Body of pancreas (tissue), 4 donors: ENCODE results near the gene ABCG5. TPM values are rescaled to one million over a fixed set of nuclear protein-coding genes. Genes with fewer than 3 reads are reported as not detected.
A peak's percentile ranks its signal among the peaks of the same experiment; 100 is the strongest.

Experiments
- ATAC-seq: fragments of 150-250 bp; one replicate; pipeline ENCODE4 v1.9.1; 2016
- DNase-seq, 4 donors: peaks; one replicate each; pipeline ENCODE4 v3.0.0-alpha.2; 2019
- H3K27ac ChIP-seq, 4 donors: fragments of 200-600 bp; sonication (generic); 1 replicate in 3 of 4; 2 replicates in 1 of 4; pipeline versions ENCODE4 v1.5.1 to v1.6.1; 2016 to 2019; ENCODE audit warnings: mild to moderate bottlenecking in 1 of 4, mixed read lengths in 1 of 4, moderate library complexity in 1 of 4
- H3K27me3 ChIP-seq, 2 donors: fragments of 200-600 bp; sonication (generic); one replicate each; pipeline ENCODE4 v1.6.0; 2016; ENCODE audit warnings: mild to moderate bottlenecking in 1 of 2
- H3K36me3 ChIP-seq, 2 donors: fragments of 200-600 bp; sonication (generic); replicated peaks in 1 of 2; 2 replicates each; pipeline ENCODE4 v1.5.1; 2016; ENCODE audit warnings: low read depth in 2 of 2; ENCODE audit not compliant: insufficient read depth in 1 of 2
- H3K4me1 ChIP-seq: fragments of 200-600 bp; sonication (generic); one replicate; pipeline ENCODE4 v1.6.0; 2016
- H3K4me3 ChIP-seq, 2 donors: fragments of 200-600 bp; sonication (generic); 1 replicate in 1 of 2; 2 replicates in 1 of 2; pipeline ENCODE4 v1.5.1; 2016 to 2019
- H3K9me3 ChIP-seq, 3 donors: fragments of 200-600 bp; sonication (generic); 1 replicate in 2 of 3; 2 replicates in 1 of 3; pipeline ENCODE4 v1.5.1; 2016
- POLR2A ChIP-seq, 3 donors: fragments of 450-650 bp; IDR thresholded peaks; one replicate each; pipeline ENCODE4 v1.6.1; 2016; ENCODE audit warnings: antibody characterized with exemption in 3 of 3, mild to moderate bottlenecking in 2 of 3
- WGBS, 2 donors: methylation state at CpG; one replicate each; pipeline ENCODE4 v1.1.5; 2017; 5-methylcytosine and 5-hydroxymethylcytosine counted together
- intact Hi-C: fragments of 100-400 bp; cut with DNase I; formaldehyde crosslinking; loops from one replicate; pipeline ENCODE4 v1.15.1; 2023
- total RNA-seq, 2 donors: library from RNA; depleted of rRNA; stranded (reverse); fragments of >200 nt; gene quantifications; one replicate each; pipeline ENCODE4 v1.1.0, GENCODE V29; 2016
- TF ChIP-seq, protein P1 (sequence below), 7 experiments: fragments of 450-650 bp in 4 of 7; fragments of 200-600 bp in 3 of 7; sonication (generic) in 3 of 7; IDR thresholded peaks; one replicate each; pipeline ENCODE4 v1.5.1; 2016 to 2019; ENCODE audit warnings: antibody characterized with exemption in 7 of 7

The ABCG5 gene
- total RNA-seq, 2 donors from 2014 or later, result not detected

DNA sequence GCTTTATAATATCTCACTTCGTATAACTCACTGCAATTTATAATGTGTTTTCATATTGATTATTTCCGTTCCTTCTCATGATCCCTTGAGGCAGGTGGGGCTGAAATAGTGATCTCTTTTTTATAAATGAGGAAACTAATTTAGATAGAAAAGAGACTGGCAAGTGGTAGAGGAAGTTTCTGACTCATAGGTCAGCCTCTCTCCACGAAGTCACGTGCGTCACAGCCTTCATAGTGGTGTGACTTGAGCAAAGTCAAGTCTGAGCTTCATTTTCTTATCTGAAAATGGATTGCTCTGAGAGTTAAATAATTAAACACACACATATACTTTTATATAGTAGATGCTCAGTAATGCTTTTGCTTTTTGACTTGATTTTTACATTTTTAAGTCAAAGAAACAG, 19.9 kb downstream of the ABCG5 start:
- no peak overlapping the region for H3K4me3 ChIP-seq
- no peaks in the 10 kb centered on the region for H3K9me3 ChIP-seq
- no peak for TF ChIP-seq POLR2A (IDR thresholded peaks at IDR 0.05)
- TF ChIP-seq, protein P1, sequence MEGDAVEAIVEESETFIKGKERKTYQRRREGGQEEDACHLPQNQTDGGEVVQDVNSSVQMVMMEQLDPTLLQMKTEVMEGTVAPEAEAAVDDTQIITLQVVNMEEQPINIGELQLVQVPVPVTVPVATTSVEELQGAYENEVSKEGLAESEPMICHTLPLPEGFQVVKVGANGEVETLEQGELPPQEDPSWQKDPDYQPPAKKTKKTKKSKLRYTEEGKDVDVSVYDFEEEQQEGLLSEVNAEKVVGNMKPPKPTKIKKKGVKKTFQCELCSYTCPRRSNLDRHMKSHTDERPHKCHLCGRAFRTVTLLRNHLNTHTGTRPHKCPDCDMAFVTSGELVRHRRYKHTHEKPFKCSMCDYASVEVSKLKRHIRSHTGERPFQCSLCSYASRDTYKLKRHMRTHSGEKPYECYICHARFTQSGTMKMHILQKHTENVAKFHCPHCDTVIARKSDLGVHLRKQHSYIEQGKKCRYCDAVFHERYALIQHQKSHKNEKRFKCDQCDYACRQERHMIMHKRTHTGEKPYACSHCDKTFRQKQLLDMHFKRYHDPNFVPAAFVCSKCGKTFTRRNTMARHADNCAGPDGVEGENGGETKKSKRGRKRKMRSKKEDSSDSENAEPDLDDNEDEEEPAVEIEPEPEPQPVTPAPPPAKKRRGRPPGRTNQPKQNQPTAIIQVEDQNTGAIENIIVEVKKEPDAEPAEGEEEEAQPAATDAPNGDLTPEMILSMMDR (IDR thresholded peaks at IDR 0.05), result no peak
- ATAC-seq, result peak; percentile 72
- peaks cover 12% of the 10 kb centered on the region for H3K4me1 ChIP-seq
- DNase-seq, result peak; percentile 23 to 53 (median 52)
- H3K36me3 ChIP-seq, result no peaks in the 10 kb centered on the region
- WGBS, 2 donors, result 30 to 32% methylated on average over 5 of the region's 5 CpGs
- intact Hi-C loops, result no loop called here
- no peak overlapping the region for H3K27ac ChIP-seq
- no peaks in the 10 kb centered on the region for H3K27me3 ChIP-seq

DNA sequence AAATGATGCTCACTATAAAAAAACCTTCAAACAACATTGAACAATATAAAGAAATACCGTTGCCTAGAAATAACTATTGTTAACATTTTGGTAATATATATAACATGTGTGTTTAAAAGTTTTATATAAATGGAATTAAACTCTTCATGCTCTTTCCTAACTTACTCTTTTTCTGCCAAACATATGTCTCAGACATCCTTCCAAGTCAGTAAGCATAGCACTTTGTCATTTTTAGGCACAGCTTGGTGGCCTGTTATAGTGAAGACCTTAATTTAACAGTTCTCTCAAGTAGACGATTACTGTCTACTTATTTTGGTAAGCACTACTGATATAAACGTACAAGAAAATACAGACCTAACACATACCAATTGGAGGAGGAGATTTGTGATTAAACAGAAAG, 23.9 kb downstream of the ABCG5 start:
- no peaks in the 10 kb centered on the region for H3K9me3 ChIP-seq
- ATAC-seq, result no peak
- WGBS, 2 donors, result 87 to 90% methylated on average over 3 of the region's 3 CpGs

DNA sequence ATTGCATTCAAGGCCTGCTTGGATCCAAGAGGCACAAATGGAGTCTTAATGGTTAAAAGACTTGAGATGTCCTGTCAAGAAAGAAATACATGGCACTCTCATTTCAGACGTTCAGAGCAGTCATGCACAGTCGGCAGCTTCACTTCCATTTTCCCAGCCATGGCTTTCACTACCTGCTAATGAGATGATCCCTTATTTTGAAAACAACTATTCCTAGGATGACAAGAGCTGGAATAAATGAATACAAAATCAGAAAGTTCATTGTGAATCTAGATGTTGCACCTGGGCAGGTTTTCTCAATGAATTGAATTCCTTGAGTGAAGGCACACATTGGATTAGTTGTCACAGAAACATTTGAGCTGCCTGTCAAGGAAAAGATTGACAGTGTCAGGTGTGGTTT, 25.7 kb downstream of the ABCG5 start:
- intact Hi-C loops, result no loop called here
- no peaks in the 10 kb centered on the region for H3K27me3 ChIP-seq
- 44 to 61% methylated on average over 2 of the region's 2 CpGs for WGBS, 2 donors
- peaks cover 0 to 7% of the 10 kb centered on the region in 2 donors for H3K36me3 ChIP-seq
- H3K4me1 ChIP-seq, result no peaks in the 10 kb centered on the region
- no peak overlapping the region for H3K27ac ChIP-seq
- no peak overlapping the region for H3K4me3 ChIP-seq
- ATAC-seq, result no peak
- no peaks in the 10 kb centered on the region for H3K9me3 ChIP-seq
- DNase-seq, result no peak
- TF ChIP-seq POLR2A (IDR thresholded peaks at IDR 0.05), result no peak
- TF ChIP-seq, protein P1 (IDR thresholded peaks at IDR 0.05), result no peak

More for the DNA sequence above, 23.9 kb downstream of the ABCG5 start:
- Histone ChIP-seq H3K27ac (no peak overlapping the region), H3K27me3 (no peaks in the 10 kb centered on the region), H3K36me3 (peaks cover 0 to 7% of the 10 kb centered on the region in 2 donors), H3K4me3 (no peak overlapping the region), H3K4me1 (peaks cover 12% of the 10 kb centered on the region)
- intact Hi-C loops, result no loop called here
- no peak for DNase-seq
- TF ChIP-seq, protein P1 (IDR thresholded peaks at IDR 0.05), result no peak
- no peak for TF ChIP-seq POLR2A (IDR thresholded peaks at IDR 0.05)

DNA sequence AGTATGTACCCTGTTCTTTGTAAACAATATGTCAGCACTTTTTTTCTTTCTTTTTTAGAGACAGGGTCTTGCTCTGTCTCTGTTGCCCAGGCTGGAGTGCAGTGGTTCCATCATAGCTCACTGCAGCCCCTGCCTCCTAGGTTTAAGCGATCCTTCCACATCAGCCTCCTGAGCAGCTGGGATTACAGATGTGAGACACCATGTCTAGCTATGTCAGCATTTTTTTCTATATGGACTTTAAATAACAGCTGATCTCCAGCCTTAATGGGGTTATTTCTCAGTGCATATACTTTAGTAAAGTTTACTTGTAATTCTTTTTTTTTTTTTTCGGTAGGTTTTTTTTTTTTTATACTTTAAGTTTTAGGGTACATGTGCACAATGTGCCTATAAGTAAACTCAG, 26.6 kb downstream of the ABCG5 start:
- Histone ChIP-seq H3K36me3 (peaks cover 0 to 7% of the 10 kb centered on the region in 2 donors), H3K27me3 (no peaks in the 10 kb centered on the region), H3K4me1 (no peaks in the 10 kb centered on the region), H3K9me3 (no peaks in the 10 kb centered on the region), H3K27ac (no peak overlapping the region), H3K4me3 (no peak overlapping the region)
- no peak for ATAC-seq
- DNase-seq, result no peak
- WGBS, 2 donors, result 59 to 63% methylated on average over 2 of the region's 2 CpGs
- intact Hi-C loops, result no loop called here
- TF ChIP-seq, protein P1 (IDR thresholded peaks at IDR 0.05), result no peak
- no peak for TF ChIP-seq POLR2A (IDR thresholded peaks at IDR 0.05)

DNA sequence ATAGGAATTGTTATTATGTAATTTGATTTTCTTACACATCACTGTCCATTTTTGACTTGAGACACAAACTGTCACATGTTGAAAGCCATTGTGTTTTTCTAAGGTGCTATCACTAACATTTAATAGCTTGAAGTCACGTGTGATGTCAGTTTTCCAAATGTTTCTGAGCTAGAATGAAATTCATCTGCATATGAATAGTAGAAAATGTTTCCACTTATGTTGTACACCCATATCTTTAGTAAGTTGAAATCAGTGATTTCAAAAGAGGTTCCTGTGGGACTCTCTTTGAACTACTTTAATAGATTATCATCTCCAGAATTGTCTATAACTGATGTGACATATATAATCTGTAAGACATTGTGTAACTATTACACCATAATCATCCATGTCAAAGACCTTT, 27.8 kb downstream of the ABCG5 start:
- intact Hi-C loops, result no loop called here
- DNase-seq, result no peak
- TF ChIP-seq, protein P1 (IDR thresholded peaks at IDR 0.05), result no peak
- no peak for TF ChIP-seq POLR2A (IDR thresholded peaks at IDR 0.05)
- peaks cover 0 to 7% of the 10 kb centered on the region in 2 donors for H3K36me3 ChIP-seq
- no peaks in the 10 kb centered on the region for H3K9me3 ChIP-seq
- H3K27ac ChIP-seq, result no peak overlapping the region
- whole genome bisulfite sequencing, 2 donors, result 73 to 76% methylated on average over 1 of the region's 1 CpG
- no peak overlapping the region for H3K4me3 ChIP-seq
- no peak for ATAC-seq
- peaks cover 3% of the 10 kb centered on the region for H3K4me1 ChIP-seq
- H3K27me3 ChIP-seq, result no peaks in the 10 kb centered on the region
